Right lobe of liver (tissue), 6 donors: ENCODE data around the gene PCDH19. TPM values are rescaled to one million over a fixed set of nuclear protein-coding genes. Genes with fewer than 3 reads are reported as not detected.
A peak's percentile ranks its signal among the peaks of the same experiment; 100 is the strongest.

Experiments used
- ATAC-seq, 4 donors: fragments of 200-7000 bp; cut with Tn5 transposase; one replicate each; pipeline ENCODE4 v1.9.1; 2020; ENCODE audit warnings: mild to moderate bottlenecking in 4 of 4, moderate library complexity in 4 of 4
- DNase-seq, 3 donors: peaks; one replicate each; pipeline ENCODE4 v3.0.0-alpha.2; 2020
- H3K27ac ChIP-seq, 3 donors: fragments of 200-600 bp; one replicate each; pipeline ENCODE4 v1.8.0; 2022
- H3K27me3 ChIP-seq, 2 donors: fragments of 200-600 bp; one replicate each; pipeline ENCODE4 v1.8.0; 2022
- H3K36me3 ChIP-seq, 4 donors: fragments of 200-600 bp; sonication (generic) in 1 of 4; one replicate each; pipeline versions ENCODE4 v1.5.1 to v1.8.0; 2017 to 2022; ENCODE audit warnings: control low read depth in 1 of 4
- H3K4me1 ChIP-seq, 4 donors: fragments of 200-600 bp; sonication (generic) in 1 of 4; one replicate each; pipeline versions ENCODE4 v1.5.1 to v1.8.0; 2017 to 2022; ENCODE audit warnings: control low read depth in 1 of 4
- H3K4me3 ChIP-seq, 3 donors: fragments of 200-600 bp; one replicate each; pipeline ENCODE4 v1.8.0; 2022
- H3K9me3 ChIP-seq, 4 donors: fragments of 200-600 bp; sonication (generic) in 1 of 4; one replicate each; pipeline versions ENCODE4 v1.5.1 to v1.8.0; 2017 to 2022; ENCODE audit warnings: control low read depth in 1 of 4
- POLR2A ChIP-seq: fragments of 450-650 bp; IDR thresholded peaks from one replicate; pipeline ENCODE4 v1.6.1; 2017; ENCODE audit warnings: antibody characterized with exemption, mild to moderate bottlenecking
- WGBS: methylation state at CpG from one replicate; pipeline ENCODE4 v1.1.6; 2018; ENCODE audit warnings: low coverage, low lambda C conversion rate; ENCODE audit not compliant: insufficient coverage; ENCODE audit errors: missing lambda C conversion rate; 5-methylcytosine and 5-hydroxymethylcytosine counted together
- intact Hi-C, 2 donors: fragments of 100-400 bp; cut with DNase I; formaldehyde crosslinking; loops; one replicate each; pipeline versions ENCODE4 v1.11.2 to v1.14.1; 2022
- long read RNA-seq: library from polyadenylated mRNA; unstranded; transcript quantifications from one replicate; pipeline ENCODE4 v2.0.0, GENCODE V29; 2019
- total RNA-seq, 6 experiments: library from RNA; depleted of rRNA in 2 of 6; stranded (reverse); fragments of >200 nt in 2 of 6; fragmentation: NEBNext Ultra II Directional in 3 of 6; extraction: Animal tissue kit (Norgen Biotek cat#: 25700) in 3 of 6; gene quantifications; one replicate each; pipeline versions ENCODE4 v1.1.0 to v1.2.4, GENCODE V29; 2016 to 2023
- TF ChIP-seq, protein P1 (sequence below), 4 donors: fragments of 200-600 bp in 3 of 4; fragments of 450-650 bp in 1 of 4; IDR thresholded peaks; one replicate each; pipeline versions ENCODE4 v1.5.1 to v1.8.0; 2016 to 2022; ENCODE audit warnings: antibody characterized with exemption in 4 of 4, mild to moderate bottlenecking in 2 of 4
- donor health status: DM: no; HTN: yes; CAD: no.
- donor health status: DM: no; HTN: no; CAD: no.
- donor health status: DM: no; HTN: no; CAD: no.
- donor health status: DM: no; HTN: yes; CAD: no.
- donor health status: DM: no; HTN: yes; CAD: no.

PCDH19 gene, protein sequence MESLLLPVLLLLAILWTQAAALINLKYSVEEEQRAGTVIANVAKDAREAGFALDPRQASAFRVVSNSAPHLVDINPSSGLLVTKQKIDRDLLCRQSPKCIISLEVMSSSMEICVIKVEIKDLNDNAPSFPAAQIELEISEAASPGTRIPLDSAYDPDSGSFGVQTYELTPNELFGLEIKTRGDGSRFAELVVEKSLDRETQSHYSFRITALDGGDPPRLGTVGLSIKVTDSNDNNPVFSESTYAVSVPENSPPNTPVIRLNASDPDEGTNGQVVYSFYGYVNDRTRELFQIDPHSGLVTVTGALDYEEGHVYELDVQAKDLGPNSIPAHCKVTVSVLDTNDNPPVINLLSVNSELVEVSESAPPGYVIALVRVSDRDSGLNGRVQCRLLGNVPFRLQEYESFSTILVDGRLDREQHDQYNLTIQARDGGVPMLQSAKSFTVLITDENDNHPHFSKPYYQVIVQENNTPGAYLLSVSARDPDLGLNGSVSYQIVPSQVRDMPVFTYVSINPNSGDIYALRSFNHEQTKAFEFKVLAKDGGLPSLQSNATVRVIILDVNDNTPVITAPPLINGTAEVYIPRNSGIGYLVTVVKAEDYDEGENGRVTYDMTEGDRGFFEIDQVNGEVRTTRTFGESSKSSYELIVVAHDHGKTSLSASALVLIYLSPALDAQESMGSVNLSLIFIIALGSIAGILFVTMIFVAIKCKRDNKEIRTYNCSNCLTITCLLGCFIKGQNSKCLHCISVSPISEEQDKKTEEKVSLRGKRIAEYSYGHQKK (N-terminal part only)
- under 1 TPM; under 0.01 to 0.10 (median 0.06) TPM for total RNA-seq
- long read RNA-seq, result 0 reads

DNA sequence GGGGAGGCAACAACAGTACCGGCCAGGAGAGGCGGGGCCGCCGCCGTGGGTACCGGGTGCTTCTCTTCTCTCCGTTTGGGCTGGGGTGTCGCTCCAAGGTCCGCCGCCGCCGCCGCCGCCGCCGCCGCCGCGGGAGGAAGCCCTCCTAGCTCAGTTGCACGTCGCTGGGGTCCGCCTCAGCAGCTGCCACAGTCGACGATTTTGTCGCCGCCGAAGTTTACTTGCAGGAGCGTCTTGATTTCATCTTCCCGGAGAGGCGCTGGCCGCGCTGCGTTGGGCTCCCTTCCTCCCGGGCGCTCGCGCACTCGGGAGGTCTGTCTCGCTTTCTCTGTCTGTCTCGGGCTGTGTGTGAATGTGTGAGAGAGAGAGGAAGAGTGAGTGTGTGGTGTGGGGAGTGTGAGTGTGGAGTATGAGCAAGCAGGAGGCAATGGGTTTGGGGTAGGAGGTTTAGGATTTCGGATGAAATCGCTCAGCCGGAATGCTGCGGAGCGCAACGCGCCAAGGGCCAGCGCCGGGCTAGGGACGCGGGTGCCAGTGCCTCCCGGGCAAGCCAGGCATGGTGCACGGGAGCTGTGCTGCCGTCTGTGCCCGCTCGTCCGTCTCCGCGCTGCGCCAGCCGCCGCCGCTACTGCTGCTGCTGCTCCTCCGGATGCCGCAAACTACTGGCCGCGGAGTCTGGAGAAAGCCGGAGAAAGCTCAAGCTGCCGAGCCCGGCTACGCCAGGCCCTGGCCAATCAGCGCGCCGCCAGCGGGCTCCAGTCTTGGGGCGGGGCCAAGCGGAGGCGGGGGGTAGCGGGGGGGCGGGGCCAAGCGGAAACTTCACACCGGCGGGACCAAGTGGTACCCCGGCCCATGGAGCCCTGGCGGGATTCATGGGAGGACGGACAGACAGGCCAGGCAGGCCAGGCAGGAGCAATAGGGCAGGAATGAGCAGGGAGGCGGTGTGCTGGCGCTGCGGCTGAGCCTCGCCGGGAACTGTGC is at the start of gene PCDH19:
Gene PCDH19, minus strand, starts transcription at position 664 of the 981 bp plus-strand sequence. CDS start 1,676 bp downstream, outside the sequence.
- DNase-seq, result peak; percentile 52 to 59 (median 58)
- 24% methylated on average over 36 of the region's 91 CpGs for WGBS
- ATAC-seq, result peak; percentile 58 to 85 (median 80)
- H3K36me3 ChIP-seq, result no peaks in the 10 kb centered on the region
- peak within 1 kb of the TSS in 2 of 3 donors; percentile 5 to 43 for H3K4me3 ChIP-seq
- H3K4me1 ChIP-seq, result no peaks in the 10 kb centered on the region
- intact Hi-C loops, result no loop called here
- peaks cover 0 to 45% of the 10 kb centered on the region in 2 donors for H3K27me3 ChIP-seq
- no peak for TF ChIP-seq POLR2A
- TF ChIP-seq, protein P1, sequence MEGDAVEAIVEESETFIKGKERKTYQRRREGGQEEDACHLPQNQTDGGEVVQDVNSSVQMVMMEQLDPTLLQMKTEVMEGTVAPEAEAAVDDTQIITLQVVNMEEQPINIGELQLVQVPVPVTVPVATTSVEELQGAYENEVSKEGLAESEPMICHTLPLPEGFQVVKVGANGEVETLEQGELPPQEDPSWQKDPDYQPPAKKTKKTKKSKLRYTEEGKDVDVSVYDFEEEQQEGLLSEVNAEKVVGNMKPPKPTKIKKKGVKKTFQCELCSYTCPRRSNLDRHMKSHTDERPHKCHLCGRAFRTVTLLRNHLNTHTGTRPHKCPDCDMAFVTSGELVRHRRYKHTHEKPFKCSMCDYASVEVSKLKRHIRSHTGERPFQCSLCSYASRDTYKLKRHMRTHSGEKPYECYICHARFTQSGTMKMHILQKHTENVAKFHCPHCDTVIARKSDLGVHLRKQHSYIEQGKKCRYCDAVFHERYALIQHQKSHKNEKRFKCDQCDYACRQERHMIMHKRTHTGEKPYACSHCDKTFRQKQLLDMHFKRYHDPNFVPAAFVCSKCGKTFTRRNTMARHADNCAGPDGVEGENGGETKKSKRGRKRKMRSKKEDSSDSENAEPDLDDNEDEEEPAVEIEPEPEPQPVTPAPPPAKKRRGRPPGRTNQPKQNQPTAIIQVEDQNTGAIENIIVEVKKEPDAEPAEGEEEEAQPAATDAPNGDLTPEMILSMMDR (IDR thresholded peaks at IDR 0.05), result no peak
- no peak within 1 kb of the TSS for H3K27ac ChIP-seq
- no peaks in the 10 kb centered on the region for H3K9me3 ChIP-seq

DNA sequence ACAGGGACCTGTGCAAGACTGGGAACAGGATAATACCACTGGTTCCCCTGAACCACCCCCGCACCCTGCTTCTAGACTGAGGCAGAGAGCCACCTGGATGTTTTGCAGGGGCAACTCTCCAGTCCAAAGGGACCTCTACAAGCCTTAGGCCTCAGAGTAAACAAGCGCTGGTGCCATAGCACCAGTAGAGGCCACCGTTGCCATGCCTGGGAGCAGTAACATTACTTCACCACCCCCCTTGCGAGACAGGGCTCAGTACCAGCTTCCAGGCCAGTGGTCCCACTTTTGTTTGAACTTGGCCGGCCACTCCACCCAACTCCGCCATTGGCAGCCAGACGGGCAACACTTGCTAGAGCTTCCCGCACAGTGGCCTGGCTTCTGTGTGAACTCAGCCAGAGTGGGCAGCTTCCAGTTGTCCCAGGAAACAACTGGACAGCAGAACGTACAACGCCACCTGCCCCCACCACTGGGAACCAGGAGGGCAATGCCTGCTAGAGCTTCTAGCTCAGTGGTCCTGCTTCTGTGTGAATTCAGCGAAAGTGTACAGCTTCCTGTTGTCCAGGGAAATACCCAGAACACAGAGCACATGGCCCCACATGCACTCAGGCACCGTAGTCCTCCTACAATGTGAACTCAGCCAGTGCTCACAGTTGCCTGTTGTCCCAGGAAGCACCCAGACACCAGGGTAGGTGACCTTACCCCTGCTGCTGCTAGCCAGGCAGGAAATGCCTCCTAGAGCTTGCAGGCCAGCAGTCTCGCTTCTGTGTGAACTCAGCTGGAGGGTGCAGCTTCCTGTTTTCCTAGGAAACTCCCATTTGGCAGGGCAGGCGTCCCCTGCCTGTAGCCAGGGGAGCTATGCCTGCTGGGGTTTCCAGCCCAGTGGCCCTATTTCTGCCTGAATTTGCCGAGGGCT is 39.9 kb upstream of the PCDH19 start:
- no peak overlapping the region for H3K27ac ChIP-seq
- intact Hi-C loops, result no loop called here
- no peaks in the 10 kb centered on the region for H3K9me3 ChIP-seq
- DNase-seq, result no peak
- TF ChIP-seq, protein P1 (IDR thresholded peaks at IDR 0.05), result no peak
- no peak for TF ChIP-seq POLR2A
- peaks cover 0 to 9% of the 10 kb centered on the region in 2 donors for H3K27me3 ChIP-seq
- ATAC-seq, result peak; percentile 32 to 58 (median 48)
- WGBS, result 40% methylated on average over 1 of the region's 15 CpGs
- H3K4me3 ChIP-seq, result no peak overlapping the region
- no peaks in the 10 kb centered on the region for H3K4me1 ChIP-seq
- no peaks in the 10 kb centered on the region for H3K36me3 ChIP-seq

DNA sequence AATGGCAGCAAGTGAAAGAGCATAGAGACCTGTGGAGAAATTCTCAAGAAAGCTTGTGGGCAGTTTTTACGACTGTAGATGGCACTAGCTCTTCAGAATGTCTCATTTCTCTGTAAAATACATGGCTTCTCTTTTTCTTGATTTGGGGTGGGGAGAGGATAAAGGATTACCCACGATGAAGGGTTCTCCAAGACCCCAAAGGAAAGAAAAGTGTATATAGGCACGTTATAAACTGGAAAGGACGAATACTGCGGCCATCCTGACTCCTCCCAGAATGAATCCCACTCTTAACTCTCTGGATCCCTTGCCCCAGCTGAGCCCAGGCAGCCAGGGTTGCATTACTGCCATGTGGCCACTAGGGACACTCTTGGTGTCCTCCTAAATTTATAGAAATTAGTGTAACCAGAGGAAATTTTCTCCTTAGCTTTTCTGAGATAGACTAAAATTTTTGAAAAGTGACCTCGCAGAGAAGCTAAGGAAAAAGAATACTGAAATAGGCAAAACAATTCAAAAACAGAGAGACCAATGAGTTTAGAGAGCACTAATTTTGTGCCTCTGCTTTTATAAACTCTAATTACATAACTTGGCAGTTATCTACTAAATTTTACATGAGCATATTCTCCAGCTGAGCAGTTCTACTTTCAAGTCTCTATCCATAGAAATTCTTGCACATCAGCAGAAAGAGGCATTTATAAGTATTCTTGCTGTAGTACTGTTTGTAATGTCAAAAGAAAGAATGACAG is 37.8 kb upstream of the PCDH19 start:
- Histone ChIP-seq H3K4me1 (no peaks in the 10 kb centered on the region), H3K27me3 (peaks cover 0 to 9% of the 10 kb centered on the region in 2 donors), H3K36me3 (no peaks in the 10 kb centered on the region), H3K9me3 (no peaks in the 10 kb centered on the region), H3K27ac (no peak overlapping the region), H3K4me3 (no peak overlapping the region)
- peak; percentile 69 to 88 (median 80) for ATAC-seq
- no peak for TF ChIP-seq POLR2A
- TF ChIP-seq, protein P1 (IDR thresholded peaks at IDR 0.05), result peak; percentile 50 to 92 (median 91)
- 2% methylated on average over 6 of the region's 6 CpGs for WGBS
- peak in 2 of 3 donors; percentile 31 to 56 for DNase-seq
- intact Hi-C loops, result no loop called here
